Activated CD8-positive, alpha-beta memory T cell treated with anti-CD3 and anti-CD28 coated beads for 48 hours (primary cell): ENCODE measurements around the gene DHRS12.

Source experiments
- DNase-seq, 3 experiments: peaks; one replicate each; pipeline ENCODE4 v3.0.0-alpha.2; 2020; ENCODE audit warnings: low read depth in 2 of 3, low spot score in 2 of 3

DHRS12 gene, protein sequence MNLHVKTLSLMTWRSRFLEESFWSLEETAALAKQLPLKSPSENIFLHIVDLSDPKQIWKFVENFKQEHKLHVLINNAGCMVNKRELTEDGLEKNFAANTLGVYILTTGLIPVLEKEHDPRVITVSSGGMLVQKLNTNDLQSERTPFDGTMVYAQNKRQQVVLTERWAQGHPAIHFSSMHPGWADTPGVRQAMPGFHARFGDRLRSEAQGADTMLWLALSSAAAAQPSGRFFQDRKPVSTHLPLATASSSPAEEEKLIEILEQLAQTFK

DNA sequence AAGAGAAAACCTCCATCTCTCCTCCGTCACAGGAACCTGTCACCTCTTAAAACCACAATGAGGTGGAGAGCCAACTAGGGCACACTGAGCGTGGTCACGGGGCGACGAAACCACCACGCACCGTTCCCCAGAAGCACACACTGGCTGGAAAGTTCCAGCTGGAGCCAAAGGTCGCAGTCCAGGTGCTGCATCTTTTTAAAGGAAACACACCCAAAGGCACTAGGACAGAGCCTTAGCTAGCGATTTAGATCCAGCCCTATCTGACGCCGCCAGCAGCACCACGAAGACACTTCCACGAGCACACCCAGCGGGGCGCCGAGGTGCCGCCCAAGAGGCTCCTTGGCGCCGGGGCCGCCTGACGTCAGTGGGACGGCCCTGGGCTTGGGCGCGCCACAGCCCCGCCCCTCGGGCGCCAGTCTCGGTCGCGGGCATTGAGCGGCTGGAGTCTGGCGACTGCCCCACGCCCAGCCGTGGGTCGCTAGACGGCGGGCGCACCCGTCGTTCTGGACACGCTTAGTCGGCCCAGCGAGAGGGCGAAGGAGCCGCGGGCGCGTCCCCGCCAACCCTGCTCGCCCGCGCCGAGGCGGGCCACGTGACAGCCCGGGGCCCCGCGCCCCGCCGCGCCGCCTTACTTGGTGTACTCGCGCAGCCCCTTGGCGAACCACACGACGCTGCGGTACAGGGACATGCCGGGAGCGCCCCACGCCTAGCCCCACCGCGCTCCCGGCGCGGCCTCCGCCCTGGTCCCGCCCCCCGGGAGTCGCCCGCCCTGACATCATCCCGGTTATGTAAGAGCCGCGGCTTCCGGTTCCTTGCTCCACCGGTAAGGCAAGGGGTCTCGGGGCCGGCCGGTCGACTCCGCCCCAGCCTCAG, at the start of gene DHRS12:
DHRS12 (minus strand) TSS at position 742 of the 873 bp plus-strand sequence. CDS start 4,504 bp downstream, outside the sequence.
- peak; percentile 63 to 72 (median 70) for DNase-seq

DNA sequence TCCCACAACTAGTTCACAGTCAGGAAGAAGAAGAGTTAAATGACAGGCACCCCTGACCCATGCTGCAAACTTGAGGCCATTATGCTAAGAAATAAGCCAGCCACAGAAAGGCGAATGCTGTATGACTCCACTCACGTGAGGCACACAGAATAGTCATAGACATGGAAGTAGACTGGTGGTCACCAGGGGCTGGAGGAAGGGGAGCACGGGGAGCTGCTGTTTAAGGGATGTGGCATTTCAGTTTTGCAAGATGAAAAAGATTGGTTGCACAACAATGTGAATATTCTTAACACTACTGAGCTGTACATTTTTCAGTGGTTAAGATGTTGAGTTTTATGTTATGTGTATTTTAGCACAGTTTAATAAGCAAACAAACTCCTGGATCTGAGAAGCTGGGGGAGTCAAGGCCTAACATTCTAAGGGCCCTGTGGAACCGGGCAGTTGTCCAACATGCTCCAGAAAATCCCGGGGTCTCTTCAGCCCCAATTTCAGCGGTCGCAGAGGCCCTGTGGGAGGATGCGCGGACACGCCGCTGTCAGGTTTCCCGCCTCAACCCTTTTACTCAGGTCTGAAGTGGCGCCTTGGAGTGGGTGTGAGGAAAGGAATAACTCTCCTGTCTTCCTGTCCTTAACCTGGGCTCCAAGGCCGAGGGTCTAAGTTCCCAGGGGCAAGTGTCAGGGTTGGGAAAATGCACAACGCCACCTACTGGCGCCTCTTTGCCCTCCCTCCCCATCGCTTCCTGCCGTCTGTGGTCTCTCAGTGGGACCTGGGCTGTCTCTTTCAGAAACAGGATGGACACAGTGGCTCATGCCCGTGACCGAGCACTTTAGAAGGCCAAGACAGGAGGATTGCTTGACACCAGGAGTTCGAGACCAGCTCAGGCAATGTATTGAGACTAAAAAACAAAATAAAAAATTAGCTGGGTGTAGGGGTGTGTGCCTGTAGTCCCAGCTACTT, 45.5 kb upstream of the DHRS12 start:
- no peak for DNase-seq

DNA sequence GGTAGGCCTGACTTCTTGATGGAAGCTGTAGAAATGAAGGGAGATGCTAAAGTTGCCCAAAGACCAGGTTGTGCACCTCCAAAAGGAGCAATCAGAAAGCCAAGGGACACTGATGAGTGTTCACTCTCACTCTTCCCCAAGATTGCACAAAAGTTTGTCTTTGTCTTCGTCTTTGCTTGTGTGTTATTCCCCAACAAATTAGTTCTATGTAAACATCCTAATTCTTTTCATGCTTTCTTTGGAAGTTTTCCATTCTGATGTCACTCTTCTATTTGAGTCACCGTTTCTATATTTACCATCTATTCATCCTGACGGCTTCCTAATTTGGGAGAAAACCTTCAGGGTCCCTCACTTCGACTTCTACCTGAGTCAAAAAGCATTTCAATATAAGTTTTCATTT, 44.7 kb upstream of the DHRS12 start:
- no peak for DNase-seq

DNA sequence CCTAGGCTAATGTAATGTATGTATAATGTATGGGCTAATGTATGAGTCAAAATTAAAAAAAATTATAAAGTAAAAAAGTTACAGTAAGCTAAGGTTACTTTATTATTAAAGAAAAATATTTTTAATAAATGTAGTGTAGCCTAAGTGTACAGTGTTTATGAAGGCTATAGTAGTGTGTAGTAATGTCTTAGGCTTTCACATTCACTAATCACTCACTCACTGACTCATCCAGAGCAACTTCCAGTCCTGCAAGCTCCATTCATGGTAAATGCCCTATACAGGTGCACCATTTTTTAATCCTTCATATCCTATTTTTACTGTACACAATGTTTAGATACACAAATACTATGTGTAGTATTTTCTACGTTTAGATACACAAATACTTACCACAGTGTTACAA, 42.8 kb upstream of the DHRS12 start:
- no peak for DNase-seq

DNA sequence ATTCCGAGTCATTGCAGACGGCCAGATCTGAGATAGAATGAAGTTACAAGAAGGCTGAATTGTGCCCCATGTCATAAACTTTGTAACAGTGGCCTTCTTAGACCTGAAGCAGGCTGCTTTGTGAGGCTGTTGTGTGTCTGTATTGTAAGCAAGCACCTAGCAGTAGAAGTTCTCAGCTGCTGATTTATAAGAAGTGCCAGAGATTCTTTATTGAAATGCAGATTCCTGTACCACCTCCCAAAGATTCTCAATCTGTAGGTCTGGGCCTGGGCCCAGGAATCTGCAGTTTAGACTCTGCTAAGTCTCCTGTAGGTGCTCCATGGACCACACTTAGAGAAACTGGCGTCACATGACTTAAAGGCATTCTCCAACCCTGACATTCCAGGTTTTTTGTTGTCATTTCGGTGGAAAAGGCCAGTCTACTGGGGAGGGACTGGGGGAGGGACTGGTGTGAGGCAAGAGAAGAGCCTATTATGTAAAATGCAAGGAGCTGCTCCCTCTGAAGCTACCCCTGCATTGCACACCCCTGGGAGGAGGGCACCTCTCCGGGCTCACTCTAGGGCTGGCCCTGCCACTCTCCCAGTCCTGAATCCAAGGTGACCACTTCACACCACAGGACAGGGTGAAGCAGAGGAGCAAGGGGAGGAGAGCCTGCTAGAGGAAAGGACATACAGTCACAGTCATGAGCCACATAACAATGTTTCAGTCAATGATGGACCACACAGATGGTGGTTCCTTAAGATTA, 41.8 kb upstream of the DHRS12 start:
- DNase-seq, result no peak

DNA sequence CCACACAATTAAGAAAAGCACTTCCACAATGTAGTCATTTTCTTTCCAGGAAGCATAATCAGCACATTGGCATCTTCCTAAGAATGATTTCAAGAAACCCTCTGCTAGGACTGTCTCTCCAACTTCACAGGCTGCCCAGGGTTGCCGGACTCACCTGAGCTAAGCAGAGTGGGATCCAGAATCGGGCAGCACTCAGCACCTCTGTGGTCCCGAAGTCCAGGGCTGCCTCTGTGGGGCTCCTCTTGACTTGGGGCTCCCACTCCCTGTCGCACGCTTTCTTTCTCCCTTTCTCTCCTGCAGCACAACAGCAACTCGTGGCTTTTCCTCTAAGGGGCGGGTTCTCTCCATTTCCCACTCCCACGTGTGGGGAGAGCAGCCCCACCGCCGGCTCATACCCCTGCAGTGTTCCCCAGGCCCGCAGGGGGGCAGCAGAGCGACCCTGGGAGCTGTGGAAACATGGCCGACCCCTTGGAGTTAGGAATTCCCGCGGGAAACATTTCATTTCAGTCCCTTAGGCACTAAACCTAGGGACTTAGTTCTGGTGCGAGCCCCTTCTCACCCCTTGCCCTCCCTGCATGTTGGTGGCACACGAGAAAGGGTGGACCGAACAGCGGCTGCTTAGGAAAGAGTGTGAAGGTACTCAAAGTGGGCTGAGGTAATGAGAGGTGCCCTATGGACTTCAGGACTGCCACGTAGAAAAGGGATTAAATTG, 41.1 kb upstream of the DHRS12 start, which contains the start of gene TMEM272:
TMEM272 (minus strand) TSS at position 316 of the 712 bp plus-strand sequence. CDS start 6,647 bp downstream, outside the sequence.
- DNase-seq, result peak in 1 of 3 experiments; percentile 60

DNA sequence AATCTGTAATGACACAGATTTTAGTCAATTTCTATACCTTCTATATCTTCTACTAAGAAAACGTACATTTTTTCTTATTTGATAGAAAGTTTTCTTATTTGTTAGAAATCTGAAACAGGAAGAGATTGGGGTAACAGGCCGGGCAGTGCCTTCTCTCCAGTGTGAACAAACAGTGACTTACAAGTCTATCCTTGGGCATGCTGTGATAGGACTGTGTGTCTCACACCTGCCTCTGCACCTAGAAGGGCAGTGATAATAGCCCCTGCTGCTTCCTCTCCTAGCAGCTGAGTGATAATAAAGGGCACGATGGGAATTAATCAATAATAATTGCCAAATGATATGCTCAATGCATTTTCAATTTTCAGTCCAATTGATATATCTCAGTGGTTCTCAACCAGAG, 39.6 kb upstream of the DHRS12 start:
- DNase-seq, result no peak

DNA sequence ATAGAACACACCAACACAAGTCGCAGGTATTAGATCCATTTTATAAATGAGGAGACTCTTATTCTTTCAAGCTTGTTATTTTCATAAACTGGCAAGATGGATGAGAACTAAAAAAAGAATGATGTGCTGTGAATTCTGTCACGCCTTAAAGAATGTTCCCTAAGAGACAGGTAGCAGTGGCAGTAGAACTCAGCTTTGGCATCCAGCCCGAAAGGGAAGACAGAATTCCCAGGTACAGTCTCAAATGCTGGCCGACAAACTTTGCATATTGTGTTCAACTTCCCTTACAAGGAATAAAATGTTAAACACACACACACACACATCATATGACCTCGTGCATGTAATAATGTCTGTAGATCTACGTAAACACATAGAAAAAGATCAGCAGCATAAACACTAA, 37.8 kb upstream of the DHRS12 start:
- DNase-seq, result no peak

DNA sequence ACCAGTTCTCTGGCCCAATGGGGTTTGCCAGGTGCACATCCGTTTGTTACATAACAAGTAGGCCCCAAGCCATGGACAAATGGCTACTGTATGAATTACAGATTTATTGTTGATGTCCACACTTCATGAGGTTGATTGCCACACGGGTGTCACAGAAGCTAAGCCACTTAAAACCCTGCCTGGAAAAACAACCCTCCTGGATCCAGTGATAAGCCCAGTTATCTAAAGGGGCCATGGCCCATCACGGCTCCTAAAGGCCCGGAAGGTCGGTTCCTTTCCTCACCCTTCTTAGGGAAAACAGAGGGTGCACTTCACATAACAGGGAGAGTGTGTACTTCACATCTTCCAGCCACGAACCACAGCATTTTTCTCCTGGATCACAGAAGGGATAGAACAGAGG, 37.0 kb upstream of the DHRS12 start:
- DNase-seq, result no peak

DNA sequence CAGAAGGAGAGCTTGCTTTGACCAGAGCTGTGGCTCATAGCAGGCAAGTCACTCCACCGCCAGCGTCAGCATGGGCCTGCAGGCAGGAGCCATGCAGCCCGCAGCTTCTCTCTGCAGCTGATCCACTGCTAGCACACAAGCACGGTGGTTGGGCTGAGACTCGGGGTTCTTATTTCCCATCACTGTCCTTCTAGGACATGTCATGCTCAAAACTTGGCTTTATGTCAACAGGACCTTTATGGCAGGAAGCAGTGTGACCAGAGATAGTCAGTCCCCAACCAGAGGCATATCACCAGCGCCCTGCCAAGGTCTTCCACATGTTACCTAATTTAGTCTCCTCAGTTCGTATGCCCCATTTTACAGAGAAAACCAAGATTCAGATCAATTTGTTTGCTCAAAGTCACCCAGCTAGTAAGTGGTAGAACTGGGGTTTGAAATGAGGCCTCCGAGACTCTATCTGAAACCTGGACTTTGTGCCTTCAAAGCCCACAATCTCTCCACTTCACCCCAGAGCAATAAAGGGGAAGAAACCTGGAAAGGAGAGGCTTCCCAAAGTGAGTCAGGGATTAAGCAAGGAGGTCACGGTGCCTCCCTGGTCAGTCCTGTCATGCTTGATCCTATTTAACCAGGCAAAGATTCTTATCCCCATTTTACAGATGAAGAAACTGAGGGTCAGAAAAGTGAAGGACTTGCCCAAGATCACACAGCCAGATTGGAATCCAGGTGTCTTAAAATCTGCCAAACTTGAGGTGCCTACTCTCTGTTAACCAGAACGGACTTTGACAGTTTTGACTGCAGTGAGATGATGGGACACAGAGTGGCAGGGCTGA, 36.0 kb upstream of the DHRS12 start:
- no peak for DNase-seq

DNA sequence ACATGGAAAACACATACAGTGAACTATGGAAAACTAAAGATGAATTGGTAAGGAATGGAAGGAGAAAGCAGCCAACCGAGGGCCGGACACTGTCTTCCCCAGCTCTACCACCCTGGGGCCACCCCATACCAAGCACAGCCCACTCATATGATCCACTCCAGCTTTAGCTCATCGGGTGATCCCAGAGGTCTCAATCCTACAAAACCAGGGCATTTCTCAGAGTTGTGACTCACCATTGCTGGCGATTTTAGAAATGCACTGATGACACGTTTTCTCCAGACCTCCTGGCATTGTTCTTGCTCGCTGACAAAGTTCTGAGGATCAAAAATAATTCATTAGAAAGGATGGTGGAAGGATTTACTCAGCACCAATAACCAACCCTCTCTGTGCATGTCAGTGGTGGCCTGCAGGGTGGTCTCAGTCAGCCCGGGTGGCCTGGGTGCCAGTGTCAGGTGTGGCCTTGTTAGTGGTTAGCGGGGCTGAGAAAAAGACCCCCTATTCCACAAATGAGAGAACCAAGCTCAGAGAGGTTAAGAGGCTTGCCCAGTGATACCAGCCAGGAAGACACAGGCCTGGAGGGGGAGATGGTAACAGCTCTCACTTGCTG, 34.4 kb upstream of the DHRS12 start:
- DNase-seq, result no peak

DNA sequence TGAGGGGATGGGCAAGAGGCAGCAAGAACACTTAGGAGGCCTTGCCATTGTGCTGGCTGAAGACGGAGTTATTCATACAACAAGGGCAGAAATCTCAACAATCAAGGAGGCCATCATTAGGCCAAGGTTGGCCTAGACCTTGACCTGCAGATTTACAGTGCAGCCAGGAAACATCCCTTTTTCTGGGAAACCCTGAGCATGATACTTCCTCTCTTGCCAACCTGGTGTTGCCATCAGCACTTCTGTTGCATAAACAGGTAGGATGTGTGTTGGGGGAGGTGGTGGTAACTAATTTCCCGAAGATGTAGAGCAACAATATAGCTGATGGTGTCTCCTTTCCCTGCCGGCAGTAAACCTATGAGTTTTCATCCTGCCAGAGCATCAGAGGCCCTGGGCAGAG, 33.1 kb upstream of the DHRS12 start:
- no peak for DNase-seq

DNA sequence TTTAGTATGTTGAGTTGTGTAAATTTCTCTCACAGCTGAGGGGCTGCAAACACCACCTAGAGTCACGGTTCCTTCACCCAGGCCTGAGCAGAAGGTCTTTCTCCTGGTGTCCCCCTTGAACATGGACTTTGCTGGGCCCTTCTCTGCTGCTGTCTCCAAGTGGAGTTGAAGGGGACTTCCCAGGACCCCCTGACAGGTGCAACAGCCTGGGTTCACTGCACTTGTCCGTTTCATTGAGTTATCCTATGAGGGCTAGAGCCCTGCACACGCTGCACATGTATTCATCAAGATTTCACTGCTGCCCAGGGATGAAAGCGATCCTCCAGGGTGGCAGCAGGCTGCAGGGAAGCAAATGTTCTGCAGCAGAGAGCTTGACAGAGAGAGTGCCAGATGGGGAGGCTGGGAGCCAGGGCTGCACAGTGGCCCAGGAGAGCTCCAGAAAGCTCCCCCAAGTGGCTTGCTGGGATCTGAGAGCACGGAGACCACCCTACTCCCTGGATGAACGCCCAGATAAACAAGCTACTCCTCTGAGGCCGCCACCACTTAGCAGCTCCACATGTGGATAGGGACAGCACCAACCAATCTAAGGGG, 30.7 kb upstream of the DHRS12 start:
- DNase-seq, result no peak

DNA sequence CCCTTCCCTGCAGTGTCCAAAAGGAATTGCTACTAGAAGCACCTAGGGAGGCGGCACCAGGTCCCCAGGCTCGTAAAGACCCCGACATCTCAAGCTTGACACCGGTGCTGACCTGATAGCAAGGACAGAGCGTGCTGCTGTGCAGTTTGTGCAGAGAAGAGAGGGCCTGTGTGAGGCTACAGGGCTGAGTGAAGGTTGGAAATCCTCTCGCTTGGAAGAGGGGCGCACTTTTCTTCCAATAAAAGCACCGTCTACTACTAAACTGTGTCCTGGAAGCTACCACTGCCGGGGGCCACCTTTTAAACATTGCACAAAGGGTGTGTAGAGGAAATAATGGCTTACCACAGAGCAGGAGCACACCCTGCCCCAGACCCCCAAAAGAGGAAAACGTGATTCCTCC, 30.0 kb upstream of the DHRS12 start:
- no peak for DNase-seq

DNA sequence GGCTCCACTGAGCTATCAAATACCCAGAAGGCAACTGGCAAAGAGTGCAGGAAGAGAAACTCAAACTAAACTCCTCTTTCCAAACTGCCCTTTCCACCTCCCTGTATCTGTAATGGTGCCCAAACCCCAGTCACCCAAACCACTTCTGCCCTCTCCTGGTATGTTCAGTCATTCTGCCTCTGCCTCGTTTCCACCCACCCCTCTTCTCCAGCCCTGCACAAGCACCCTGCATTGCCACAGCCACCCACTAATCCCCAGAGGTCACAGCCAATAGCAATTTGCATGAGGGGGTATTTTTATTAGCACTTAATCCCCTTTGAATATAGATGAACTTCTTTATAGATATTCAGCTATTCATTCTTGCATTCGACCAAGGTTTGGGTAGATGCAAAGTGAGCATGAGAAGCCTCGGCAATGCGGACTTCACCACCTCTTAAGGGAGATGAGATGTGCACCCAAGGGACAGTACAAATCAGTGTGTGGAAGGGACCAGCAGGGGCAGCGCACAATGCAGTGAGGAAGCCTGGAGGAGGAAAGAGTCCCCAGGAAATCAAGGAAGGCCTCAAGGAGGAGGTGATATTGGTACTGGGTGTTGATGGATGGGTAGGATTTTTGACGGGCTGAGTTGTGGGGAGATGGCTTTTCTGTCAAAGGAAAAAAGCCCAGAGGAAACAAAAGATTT, 28.6 kb upstream of the DHRS12 start:
- no peak for DNase-seq

DNA sequence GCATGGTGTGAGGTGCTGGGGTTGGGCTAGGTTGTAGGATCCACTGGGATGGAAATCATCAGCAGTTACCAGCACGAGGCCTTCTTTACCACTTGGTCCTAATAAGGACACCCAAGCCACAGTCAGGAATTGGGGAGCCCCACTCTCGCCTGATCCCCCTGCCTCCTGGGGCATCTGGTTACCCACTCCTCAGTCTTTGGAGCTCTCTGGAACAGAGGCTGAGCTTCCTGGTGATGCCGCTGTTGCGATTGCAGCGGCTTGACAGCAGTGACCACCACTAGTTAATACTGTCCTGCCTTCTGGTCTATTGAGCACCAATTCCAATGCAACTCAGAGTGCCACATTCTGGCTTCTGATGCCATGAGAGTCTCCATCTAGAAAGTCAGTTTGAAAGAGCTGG, 27.6 kb upstream of the DHRS12 start:
- DNase-seq, result no peak

DNA sequence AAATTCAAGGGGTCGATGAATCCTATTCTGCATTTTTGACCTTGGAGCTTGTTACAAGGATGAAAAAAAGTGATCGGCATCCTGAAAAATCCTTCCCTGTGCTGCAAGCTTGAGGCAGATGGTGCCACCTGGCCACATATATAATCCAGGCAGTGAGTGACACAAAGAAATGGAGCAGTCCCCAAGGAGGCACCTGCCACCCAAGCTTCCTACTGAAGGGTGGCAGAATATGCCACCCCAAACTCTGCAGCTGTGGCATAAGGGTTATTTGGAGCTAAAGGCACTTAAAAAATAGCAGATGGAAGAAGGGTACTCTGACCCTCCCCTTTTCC, 25.6 kb upstream of the DHRS12 start:
- DNase-seq, result no peak
